Parathyroid adenoma (tissue), 2 donors: ENCODE measurements around the gene INPP5A.

Experiments
- H2AFZ ChIP-seq: fragments of 300-600 bp; sonication (generic); one replicate; pipeline ENCODE4 v1.7.0; 2017; ENCODE audit warnings: antibody characterized with exemption, mild to moderate bottlenecking
- H3K27ac ChIP-seq: fragments of 300-600 bp; sonication (generic); one replicate; pipeline ENCODE4 v1.7.0; 2017
- H3K27me3 ChIP-seq: fragments of 300-600 bp; sonication (generic); one replicate; pipeline ENCODE4 v1.7.0; 2017; ENCODE audit warnings: low read length; ENCODE audit not compliant: control insufficient read depth, insufficient read depth
- H3K36me3 ChIP-seq: fragments of 300-600 bp; sonication (generic); one replicate; pipeline ENCODE4 v1.7.0; 2017; ENCODE audit warnings: low read length; ENCODE audit not compliant: control insufficient read depth, insufficient read depth
- H3K4me1 ChIP-seq: fragments of 300-600 bp; sonication (generic); one replicate; pipeline ENCODE4 v1.7.0; 2017; ENCODE audit warnings: control low read depth
- H3K4me2 ChIP-seq: fragments of 300-600 bp; sonication (generic); one replicate; pipeline ENCODE4 v1.7.0; 2017; ENCODE audit warnings: low read length
- H3K4me3 ChIP-seq: fragments of 300-600 bp; sonication (generic); one replicate; pipeline ENCODE4 v1.7.0; 2017; ENCODE audit warnings: low read depth, low read length
- H3K79me2 ChIP-seq: fragments of 300-600 bp; sonication (generic); one replicate; pipeline ENCODE4 v1.7.0; 2017; ENCODE audit warnings: control low read depth
- H3K9ac ChIP-seq: fragments of 300-600 bp; sonication (generic); one replicate; pipeline ENCODE4 v1.7.0; 2017; ENCODE audit warnings: mild to moderate bottlenecking
- H3K9me3 ChIP-seq: fragments of 300-600 bp; sonication (generic); one replicate; pipeline ENCODE4 v1.7.0; 2017; ENCODE audit warnings: low read length; ENCODE audit not compliant: control insufficient read depth
- CTCF ChIP-seq: fragments of 300-600 bp; sonication (generic); IDR thresholded peaks from one replicate; pipeline ENCODE4 v1.7.0; 2017; ENCODE audit warnings: antibody characterized with exemption, mild to moderate bottlenecking
- donor health status: primary hyperparathyroidism.

The INPP5A gene

DNA sequence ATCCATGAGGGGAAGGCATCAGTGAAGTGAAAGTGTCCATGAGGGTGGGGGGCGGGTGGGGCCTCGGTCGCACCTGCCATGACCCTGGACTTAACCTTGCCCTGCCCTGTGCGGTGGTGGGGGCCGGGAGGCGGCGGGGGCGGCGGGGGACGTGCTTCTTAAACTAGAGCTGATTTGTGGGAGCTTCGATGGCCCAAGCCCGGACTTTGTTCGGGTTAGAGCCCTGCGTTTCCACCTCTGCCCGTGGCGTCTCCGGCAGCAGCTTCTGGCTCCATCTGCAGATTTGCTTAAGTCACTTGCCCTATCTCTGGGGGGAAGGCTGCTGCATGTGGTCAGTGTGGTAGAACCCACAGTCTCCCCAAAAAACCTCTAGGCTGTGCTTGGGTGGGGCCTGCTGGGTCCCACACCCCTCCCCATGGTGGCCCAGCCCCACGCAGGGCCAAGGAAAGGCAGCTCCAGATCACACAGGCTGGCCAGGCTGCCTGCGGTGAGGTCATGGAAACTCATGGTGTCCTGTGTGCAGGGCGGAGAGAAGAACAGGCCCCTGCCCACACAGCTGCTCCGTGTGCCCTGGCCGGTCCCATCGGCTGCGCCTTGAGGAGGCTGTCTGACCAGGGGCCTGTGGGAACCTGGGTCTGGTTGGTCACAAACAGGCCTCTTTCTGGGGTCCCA, 93.2 kb downstream of the INPP5A start:
- Histone ChIP-seq H3K9ac (no peak overlapping the region), H3K27me3 (no peaks in the 10 kb centered on the region), H2AFZ (no peak overlapping the region), H3K4me3 (no peak overlapping the region), H3K36me3 (no peaks in the 10 kb centered on the region), H3K79me2 (peaks cover 12% of the 10 kb centered on the region), H3K27ac (no peak overlapping the region), H3K9me3 (no peaks in the 10 kb centered on the region), H3K4me2 (no peak overlapping the region), H3K4me1 (peaks cover 6% of the 10 kb centered on the region)
- no peak for TF ChIP-seq CTCF

GRCh38 chr10:132631338-132631735, 93.8 kb downstream of the INPP5A start:
- Histone ChIP-seq H3K9me3 (no peaks in the 10 kb centered on the region), H3K27ac (no peak overlapping the region), H2AFZ (no peak overlapping the region), H3K4me2 (no peak overlapping the region), H3K27me3 (no peaks in the 10 kb centered on the region), H3K4me1 (peaks cover 6% of the 10 kb centered on the region), H3K36me3 (no peaks in the 10 kb centered on the region), H3K9ac (no peak overlapping the region), H3K79me2 (peaks cover 10% of the 10 kb centered on the region), H3K4me3 (no peak overlapping the region)
- no peak for TF ChIP-seq CTCF

GRCh38 chr10:132632091-132632561, 94.5 kb downstream of the INPP5A start:
- Histone ChIP-seq H2AFZ (no peak overlapping the region), H3K4me2 (no peak overlapping the region), H3K9ac (no peak overlapping the region), H3K4me3 (no peak overlapping the region), H3K79me2 (peaks cover 10% of the 10 kb centered on the region), H3K9me3 (no peaks in the 10 kb centered on the region), H3K27ac (no peak overlapping the region), H3K36me3 (no peaks in the 10 kb centered on the region), H3K27me3 (no peaks in the 10 kb centered on the region), H3K4me1 (peaks cover 6% of the 10 kb centered on the region)
- no peak for TF ChIP-seq CTCF

DNA sequence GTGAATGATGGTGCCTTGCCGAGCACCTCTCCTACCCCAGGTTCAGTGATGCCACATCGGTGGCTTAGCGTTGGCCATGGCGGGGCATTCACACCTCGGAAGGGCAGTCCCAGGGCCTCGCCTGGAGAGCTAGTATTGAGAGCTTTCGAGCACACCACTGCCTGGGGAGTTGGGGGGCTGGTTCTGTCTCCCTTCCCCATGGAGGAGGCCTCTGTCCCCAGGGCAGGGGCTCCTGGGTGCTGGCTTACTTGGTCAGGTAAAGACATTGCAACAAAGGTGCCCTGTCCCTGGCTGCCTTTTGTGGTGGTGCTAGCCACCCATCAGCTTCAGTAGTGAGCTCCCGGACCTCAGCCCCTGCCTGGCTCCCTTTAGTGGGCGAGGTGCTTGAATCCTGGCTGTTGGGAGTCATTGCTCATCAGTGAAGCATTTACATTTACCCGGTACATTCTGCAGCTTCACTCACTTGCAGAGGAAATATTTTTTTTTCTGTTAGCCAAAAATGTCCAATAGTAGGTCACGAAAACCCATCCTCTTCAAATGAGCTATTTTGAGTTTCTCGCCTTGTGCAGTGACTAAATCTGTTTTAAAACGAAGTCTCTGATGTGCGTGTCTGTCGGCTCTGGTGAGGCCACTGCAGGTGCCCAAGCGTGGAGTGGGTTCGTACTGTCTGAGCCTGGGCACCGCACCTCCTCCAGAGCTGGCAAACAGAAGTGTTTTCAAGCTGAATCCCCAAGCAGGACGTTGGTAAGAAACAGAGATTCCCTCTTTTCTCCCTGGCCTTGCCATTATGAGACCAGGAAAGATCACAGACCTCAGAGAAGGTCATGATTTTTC, 95.5 kb downstream of the INPP5A start:
- H2AFZ ChIP-seq: no peak overlapping the region
- no peak overlapping the region for H3K4me2 ChIP-seq
- no peaks in the 10 kb centered on the region for H3K9me3 ChIP-seq
- H3K4me1 ChIP-seq: peaks cover 11% of the 10 kb centered on the region
- H3K79me2 ChIP-seq: peaks cover 18% of the 10 kb centered on the region
- no peaks in the 10 kb centered on the region for H3K27me3 ChIP-seq
- H3K36me3 ChIP-seq: no peaks in the 10 kb centered on the region
- H3K4me3 ChIP-seq: no peak overlapping the region
- no peak for TF ChIP-seq CTCF
- H3K9ac ChIP-seq: no peak overlapping the region
- H3K27ac ChIP-seq: no peak overlapping the region
